ENCODE measurements around the gene MGMT.

MGMT gene

GRCh38 chr10:129628823-129629222 is 161.8 kb downstream of the MGMT start:
- no peak for DNase-seq

GRCh38 chr10:129629911-129630310 is 162.9 kb downstream of the MGMT start:
- no peak for DNase-seq

DNA sequence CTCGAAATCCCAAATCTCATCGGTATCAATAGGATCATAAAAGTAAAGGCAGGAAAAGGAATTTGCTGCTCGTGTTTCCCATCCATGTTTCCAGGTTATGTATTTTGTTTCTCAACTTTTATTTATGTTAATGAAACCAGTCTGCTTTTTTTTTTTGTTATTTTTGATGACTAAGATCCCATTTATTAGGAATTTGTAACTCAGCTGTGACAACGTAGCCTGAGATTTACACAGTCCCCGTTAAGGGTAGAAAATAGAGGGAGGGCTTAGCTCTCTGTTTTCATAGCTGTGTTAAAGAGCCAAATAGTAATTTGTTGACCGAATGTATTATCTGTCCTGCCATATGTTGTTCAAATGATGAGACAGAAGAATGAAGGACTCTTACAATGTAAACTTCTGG is 164.0 kb downstream of the MGMT start:
- DNase-seq = no peak

- no peak for DNase-seq
These were observed 165.0 kb downstream of the MGMT start for GRCh38 chr10:129631870-129632623.

DNA sequence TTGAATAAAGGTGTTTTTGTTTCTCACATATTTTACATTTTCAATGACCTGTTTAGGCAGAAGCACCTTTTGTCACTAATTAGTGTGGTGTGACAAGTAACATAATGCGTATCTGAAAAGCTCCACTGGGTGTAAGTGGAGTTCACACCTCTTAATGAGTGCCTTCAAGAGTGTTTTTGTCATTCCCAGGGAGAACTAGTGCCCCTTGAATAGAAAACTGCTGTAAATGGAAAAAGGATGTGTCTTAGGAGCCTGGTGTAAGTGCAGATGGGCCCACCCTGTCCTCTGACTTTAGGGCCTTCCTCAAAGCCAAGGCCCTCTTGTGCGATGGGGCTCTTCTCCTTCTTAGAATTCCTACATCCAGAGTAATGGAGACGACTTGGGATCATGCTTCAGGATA is 170.0 kb downstream of the MGMT start:
- no peak for DNase-seq

DNA sequence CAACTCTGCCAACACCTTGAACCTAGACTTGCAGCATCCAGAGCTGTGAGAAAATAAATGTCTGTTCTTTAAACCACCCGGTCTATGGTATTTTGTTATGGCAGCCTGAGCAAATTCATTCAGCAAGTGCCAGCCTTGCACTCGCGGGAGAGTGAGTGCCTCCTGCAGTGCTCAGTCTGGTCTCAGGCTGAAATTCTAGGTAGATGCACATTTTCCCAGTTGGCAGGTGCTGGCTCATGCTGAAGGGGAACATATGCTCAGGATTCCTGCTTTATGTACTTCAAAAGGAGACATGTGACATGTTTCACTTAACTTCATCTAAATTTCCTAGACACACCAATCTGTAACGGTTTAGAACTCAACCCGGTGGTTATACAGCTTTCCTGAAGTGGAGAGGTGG is 170.8 kb downstream of the MGMT start:
- DNase-seq = no peak

GRCh38 chr10:129641351-129641750 is 174.3 kb downstream of the MGMT start:
- DNase-seq = no peak

DNA sequence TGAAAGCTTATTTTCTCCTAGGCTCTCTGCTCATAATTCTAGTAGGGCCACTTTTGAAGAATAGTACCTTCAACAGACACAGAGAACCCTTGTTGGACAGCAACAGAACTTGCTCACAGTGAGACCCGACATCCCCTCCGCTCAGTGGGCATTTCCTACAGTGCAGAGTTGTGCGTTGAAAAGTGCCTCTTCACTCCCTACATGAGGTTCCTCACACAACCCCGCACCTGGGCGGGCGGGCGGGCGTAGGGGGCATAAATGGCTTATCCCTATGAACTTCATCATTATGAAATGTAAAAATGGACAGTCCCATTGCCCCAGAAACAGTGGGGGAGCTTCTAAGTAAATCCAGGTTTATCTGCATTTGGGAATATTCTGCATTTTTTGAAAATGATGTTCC is 174.9 kb downstream of the MGMT start:
- no peak for DNase-seq

DNA sequence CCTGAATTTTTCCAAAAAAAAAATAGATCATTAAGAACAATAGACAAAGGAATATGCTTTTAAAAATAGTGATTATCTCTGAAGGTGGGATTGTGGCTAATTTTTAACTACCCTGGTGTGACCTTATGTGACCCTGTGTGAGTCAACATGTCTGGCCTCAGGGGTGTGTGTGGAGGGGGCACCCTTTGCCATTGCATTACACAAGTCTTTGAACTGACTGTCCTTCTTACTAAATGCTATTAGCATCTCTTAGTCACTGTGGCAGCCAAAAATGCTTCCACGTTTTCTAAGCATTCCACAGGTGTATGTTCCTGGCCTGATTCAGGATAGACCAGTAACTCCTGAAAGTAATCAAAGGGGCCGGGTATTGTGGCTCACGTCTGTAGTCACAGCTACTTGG is 175.4 kb downstream of the MGMT start:
- DNase-seq = no peak

DNA sequence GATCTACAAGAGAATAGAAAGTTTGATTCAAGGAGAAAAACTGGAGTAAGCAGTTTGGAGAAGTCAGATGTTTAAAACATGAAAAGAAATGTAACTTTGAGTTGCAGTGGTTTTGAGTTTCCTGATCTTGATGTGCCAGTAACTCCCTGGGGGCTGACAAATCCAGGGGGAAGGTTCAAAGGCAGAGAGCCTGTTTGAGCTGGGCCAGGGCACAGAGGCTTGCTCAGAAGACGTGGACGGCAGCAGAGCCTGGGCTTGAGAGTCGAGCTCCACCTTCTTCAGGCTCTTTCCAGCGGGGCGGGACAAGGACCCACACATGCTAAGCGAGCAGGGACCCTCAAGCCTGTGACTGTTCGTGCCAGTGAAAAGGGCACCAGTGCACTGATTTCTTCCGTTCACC is 176.2 kb downstream of the MGMT start:
- no peak for DNase-seq

DNA sequence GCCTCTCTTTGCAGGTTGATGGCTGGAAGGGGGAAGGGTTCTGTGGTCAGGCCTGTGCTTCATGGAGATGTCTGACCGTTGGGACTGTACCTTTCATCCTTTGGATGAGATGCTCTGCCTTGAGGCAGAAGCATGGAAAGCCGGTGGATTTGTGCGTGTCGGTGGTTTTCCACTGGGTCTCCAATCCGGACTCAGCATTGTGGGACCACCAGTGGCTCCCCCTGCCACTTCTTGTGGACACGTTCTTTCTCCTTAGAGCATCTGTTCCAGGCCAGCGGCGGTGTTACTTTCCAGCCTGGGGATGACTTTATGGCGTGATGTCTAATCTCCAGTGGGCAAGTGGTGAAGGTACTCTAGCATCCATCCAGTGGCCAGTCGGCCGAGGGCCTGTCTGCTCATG is 178.4 kb downstream of the MGMT start:
- no peak for DNase-seq

DNA sequence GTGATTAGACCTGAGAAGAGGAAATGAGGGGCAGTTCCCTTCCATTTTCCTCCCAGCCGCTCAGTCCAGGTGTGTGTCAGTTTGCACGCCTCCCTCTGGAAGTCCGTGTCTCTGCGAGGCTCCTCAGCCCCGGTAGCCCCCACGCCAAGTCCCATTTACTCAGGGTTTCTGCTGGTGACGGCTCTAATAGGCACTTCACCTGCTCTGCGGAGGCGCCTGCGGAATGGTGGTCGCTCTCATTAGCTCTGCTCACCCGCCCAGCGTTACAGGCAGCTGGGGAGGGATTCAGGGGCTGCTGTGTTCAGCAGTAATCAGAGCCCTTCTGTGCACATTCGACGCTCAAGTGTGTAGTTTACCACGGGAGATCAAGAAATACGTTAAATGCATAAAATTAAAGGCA is 179.9 kb downstream of the MGMT start:
- no peak for DNase-seq

- DNase-seq = no peak
These were observed 180.5 kb downstream of the MGMT start for GRCh38 chr10:129647590-129647989.

DNA sequence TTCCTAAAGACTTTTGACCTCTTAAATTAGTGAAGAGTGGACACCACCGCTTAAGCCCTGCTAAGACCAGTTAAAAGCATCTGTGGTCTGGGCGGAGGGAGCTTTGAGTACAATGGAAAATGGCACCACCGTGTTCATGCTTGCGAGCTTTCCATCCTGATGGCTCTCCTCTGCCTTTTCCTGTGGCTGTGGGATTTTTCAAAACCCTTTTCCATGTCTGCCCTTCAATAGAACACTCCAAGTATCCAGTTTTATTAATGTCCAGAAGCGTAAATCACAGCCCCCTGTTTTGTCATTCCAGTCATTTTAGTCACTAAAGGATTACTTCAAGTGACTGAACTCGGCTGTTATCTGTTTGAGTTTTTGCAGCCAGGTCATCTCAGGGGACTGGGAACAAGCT is 181.8 kb downstream of the MGMT start:
- no peak for DNase-seq

DNA sequence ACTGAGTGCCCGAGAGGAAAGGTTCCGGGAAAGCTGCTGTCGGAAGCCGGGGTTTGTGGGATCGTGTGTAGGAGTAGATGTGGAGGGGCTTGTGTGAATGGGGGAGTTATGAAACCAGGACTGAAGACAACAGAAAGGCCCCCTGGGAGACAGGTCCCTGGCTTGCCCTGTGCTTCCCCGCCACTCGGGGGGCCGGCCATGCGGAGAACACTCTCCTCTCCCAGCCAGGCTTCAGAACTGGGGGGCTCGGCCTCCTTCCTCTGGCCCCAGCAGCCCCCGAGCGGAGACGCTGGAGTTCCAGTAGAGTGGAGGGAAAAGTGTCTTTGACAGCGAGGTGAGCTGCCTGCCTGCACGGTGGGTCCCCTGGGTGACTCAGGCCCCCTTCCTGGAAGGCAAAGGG is 185.0 kb downstream of the MGMT start:
- DNase-seq = no peak

- no peak for DNase-seq
These were observed 185.6 kb downstream of the MGMT start for GRCh38 chr10:129652521-129653201.

GRCh38 chr10:129653428-129653827 is 186.4 kb downstream of the MGMT start:
- DNase-seq = no peak

GRCh38 chr10:129653861-129654260 is 186.8 kb downstream of the MGMT start:
- DNase-seq = no peak

- no peak for DNase-seq
These were observed 187.4 kb downstream of the MGMT start for GRCh38 chr10:129654461-129654860.

DNA sequence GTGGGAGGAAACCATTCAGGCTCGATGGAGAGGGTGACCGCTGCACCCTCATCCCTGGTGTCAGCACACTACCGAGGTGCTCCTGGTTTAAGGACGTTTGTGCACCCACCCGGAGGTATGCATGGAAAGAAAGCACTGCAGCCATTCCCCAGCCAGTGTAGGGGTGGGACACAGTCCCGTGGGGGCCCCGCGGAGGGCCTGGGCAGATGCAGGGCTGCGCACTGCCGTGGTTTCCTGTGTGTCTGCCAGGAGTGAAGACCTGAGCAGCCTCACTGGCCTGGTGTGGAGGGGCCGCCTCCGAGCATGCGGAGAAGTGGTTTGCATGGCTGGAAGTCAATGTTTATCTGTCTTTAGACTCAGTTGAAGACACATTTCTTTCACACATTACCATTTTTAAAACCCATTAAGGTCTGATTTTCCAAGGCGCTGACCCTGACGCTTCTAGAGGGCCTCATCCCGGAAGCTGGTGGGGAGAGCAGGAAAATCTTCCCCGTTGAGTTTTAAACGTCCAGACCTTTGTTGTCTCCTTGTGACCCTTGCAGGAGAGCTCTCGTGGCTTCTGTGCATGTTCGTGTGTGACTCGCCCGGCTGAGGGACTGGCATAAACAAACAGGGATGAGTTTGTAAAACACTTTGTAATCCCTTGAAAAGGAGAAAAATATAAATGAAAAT is 188.1 kb downstream of the MGMT start:
- no peak for DNase-seq

DNA sequence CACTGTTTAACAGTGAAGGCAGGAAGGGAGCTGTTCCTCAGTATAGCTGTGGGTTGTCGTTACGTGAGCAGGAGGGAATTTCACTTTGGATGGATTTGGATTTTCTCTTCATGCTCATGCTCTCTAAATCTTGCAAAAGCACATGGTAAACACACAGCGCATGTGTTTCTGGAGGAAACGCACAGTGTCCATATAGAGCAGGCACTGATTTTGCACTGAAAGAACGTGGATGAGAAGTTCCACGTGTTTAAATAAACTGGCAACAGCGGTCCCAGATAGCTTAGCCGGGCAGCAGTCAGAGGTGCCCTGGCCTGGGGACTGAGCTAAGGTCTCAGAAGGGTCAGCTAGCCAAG is 188.6 kb downstream of the MGMT start:
- DNase-seq = no peak

- DNase-seq = no peak
These were observed 189.6 kb downstream of the MGMT start for GRCh38 chr10:129656642-129657041.

DNA sequence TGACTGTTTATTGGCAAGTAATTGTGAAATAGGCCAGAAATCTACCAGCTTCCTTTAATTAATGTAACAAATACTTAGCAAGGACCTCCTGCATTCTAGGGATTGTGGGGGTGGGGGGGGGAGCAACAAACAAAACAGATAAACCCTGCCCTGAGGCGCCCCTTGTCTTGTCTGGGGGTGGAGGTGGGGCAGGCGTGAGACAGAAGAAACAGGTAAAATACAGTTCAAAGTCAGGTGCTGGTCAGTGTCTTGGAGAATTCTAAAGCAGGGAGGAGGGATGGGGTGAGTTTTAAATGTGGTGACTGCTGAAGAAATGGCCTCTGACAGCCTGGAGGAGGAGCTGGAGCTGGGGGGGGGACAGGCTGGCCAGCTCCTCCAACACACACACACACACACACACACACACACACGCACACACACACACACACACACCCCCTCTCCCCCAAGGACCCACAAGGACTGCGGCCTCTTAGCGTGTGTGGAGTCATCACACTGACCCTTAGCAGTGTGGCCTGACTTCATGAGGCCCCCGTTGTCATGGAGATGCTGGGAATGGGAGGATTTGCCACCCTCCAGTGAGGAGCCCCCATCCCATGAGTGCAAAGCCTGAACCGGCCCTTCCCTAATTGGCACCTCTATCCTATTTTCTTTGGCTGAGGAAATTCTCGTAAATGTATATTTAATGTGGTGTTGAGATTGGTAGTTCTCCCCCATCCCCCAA is 190.4 kb downstream of the MGMT start:
- DNase-seq = no peak

Measured in inflammatory macrophage treated with lipopolysaccharide for 1 hour (primary cell).